ENCODE results near the gene AARS1.
"Not testable (repeated sequence)": the region's sequence is repeated elsewhere in the genome, so short reads cannot be mapped to it uniquely, and the experiment has no call there.

Gene AARS1

GRCh38 chr16:70289229-70290094 lies at the start of gene AARS1:
TSS of gene AARS1 (minus strand) at chr16:70289506. CDS start at chr16:70282763, 6,743 bp downstream.
- peak; percentile 89 to 90 for DNase-seq

DNA sequence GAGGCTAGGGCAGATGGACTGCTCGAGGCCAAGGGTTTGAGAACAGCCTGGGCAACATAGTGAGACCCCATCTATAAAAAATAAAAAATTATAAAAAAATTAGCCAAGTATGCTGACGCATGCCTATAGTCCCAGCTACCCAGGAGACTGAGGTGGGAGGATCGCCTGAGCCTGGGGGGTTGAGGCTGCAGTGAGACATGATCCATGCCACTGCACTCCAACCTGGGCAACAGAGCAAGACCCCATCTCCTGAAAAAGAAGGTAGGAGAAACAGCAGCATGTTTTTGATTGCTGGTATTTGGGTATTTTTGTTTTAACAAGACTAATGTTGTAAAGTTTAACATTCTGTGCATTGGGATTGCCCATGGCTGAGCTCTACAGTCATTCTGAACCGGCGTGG lies 48.5 kb upstream of the AARS1 start:
- DNase-seq, result no peak

DNA sequence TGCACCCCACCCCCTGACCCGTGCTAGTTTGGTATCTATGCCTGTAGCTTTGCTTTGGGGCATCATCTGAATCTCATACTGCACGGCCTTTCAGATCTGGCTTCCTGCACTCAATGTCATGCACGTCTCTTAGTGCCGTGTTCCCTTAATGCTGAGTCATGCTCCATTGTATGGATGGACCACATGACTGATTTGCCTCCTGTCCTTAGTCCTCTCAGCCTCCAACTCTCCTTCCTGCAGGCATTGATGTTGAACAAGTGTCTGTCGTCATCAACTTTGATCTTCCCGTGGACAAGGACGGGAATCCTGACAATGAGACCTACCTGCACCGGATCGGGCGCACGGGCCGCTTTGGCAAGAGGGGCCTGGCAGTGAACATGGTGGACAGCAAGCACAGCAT lies 43.4 kb upstream of the AARS1 start:
- DNase-seq, result not testable (repeated sequence)

GRCh38 chr16:70331588-70332358 lies 42.5 kb upstream of the AARS1 start:
- no peak for DNase-seq

DNA sequence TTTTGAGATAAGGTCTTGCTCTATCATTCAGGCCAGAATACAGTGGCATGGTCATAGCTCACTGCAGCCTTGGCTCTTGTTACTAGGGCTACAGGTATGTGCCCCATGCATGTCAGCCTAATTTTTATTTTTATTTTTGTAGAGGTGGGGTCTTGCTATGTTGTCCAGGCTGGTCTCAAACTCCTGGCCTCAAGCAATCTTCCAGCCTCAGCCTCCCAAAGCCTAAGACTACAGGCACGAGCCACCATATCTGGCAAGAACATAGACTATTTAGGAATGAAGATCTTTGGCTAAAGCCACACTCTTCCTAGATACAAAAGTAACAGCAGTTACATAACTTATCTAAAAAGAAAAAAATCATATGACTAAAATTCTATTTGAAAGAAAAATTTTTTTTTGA lies 41.8 kb upstream of the AARS1 start:
- DNase-seq, result no peak

GRCh38 chr16:70324998-70325747 lies 35.9 kb upstream of the AARS1 start:
- DNase-seq, result no peak

GRCh38 chr16:70320121-70320520 lies 30.8 kb upstream of the AARS1 start:
- DNase-seq, result no peak

DNA sequence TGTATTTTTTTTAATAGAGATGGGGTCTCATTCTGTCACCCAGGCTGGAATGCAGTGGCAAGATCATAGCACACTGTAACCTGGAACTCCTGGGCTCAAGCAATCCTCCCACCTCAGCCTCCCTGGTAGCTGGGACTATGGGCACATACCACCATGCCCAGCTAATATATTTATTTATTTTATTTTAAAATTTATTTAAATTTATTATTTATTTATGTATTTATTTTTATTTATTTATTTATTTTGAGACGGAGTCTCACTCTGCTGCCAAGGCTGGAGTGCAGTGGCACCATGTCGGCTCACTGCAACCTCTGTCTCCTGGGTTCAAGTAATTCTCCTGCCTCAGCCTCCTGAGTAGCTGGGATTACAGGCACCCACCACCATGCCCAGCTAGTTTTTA lies 18.4 kb upstream of the AARS1 start:
- not testable (repeated sequence) for DNase-seq

DNA sequence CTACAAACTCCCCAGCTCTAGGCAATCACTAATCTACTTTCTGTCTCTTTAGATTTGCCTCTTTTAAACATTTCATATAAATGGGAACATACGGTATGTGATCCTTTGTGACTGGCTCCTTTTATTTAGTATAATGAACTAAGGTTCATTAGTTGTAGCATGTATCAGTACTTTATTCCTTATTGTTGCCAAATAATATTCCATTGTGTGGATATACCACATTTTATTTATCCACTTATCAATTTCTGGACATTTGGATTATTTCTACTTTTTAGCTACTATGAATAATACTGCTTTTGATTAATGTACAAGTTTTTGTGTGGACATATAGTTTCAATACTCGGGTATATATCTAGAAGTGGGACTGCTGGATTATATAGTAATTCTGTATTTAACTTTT lies 17.6 kb upstream of the AARS1 start:
- DNase-seq, result no peak

DNA sequence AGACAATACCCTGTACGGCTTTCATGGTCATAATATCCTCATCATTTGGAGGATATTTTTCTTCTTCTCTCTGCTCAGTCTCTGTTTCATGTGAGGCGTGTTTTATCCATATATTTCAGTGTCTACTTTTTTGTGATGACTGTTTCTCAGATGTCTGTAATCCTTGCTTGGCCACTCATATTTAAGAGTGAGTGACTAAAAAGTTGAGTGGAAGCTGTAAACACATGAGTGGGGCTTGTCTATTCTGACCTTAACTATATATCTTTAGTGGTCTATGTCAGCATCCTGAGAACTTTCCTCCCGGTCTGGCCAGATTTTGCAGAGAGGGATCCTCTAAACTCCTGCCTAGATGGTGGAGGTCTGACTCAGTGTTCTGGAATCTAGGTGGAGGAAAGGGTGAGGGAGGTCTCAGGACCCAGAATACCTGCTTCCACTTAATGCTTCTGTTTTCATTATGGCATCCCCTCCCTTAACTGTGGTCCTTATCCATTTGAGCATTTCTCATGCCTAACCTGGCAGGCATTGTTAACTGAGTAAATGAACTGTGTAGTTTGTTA lies 15.7 kb upstream of the AARS1 start:
- no peak for DNase-seq

- no peak for DNase-seq
These were observed 13.4 kb upstream of the AARS1 start for GRCh38 chr16:70302745-70303144.

DNA sequence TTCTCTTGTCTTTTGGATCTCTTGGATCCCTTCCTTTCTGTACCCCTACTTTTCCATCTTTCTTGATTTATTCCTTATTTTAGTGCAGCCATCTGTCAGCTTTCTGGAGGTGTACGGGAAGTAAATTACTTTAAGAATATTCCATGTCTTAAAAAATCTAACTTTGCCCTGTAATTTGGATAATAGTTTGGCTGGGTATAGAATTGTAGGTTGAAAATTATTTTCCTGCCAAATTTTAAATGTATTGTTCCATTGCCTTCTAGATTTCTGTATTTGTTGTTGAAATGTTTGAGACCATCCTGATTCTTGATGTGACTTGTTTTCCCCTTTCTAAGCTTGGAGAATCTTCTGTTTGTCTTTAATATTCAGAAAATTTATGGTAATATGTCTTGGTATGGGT lies 11.8 kb upstream of the AARS1 start:
- DNase-seq, result no peak

- peak; percentile 55 for DNase-seq
These were observed 10.0 kb upstream of the AARS1 start, which contains the start of gene DDX19B for GRCh38 chr16:70298988-70299938. TSS of gene DDX19B (plus strand) at chr16:70299186. CDS start at chr16:70299298, 112 bp downstream.

GRCh38 chr16:70295634-70296033 lies 6.3 kb upstream of the AARS1 start:
- no peak for DNase-seq

DNA sequence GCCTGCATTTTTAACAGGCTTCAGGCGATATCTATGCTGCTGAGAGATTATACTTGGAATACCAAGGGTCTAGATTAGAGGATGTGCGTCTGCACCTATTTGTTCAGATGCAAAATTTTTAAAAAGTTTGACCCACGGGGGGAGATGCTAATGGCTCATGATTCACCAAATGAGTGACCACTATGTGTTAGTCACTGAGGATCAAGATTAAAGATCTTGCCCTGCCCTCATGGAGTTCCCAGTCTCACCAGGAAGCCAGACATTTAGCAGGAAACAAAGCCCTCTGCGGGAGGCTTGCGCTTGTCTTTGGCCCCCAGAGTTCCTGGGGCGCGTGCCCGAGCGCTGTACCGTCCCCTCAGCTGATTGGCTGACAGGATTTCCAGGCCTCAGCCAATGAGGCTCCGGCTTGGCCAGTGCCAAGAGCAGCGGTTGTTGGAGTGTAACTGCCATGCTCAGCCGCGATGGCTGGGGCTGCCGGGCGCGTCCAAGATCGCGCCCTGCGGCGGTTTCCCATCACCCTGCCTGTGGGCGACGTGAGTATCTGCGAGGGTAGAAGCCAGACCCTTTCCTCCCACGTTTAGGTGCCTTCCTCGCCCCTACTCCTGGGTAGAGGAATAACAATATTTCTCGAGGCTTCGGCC lies 5.2 kb upstream of the AARS1 start:
- DNase-seq, result no peak

- not testable (repeated sequence) for DNase-seq
These were observed 2.8 kb upstream of the AARS1 start for GRCh38 chr16:70292148-70292547.

GRCh38 chr16:70290949-70291519 lies 1.7 kb upstream of the AARS1 start:
- no peak for DNase-seq

GRCh38 chr16:70287304-70287971 lies 1.9 kb downstream of the AARS1 start:
- not testable (repeated sequence) for DNase-seq

DNA sequence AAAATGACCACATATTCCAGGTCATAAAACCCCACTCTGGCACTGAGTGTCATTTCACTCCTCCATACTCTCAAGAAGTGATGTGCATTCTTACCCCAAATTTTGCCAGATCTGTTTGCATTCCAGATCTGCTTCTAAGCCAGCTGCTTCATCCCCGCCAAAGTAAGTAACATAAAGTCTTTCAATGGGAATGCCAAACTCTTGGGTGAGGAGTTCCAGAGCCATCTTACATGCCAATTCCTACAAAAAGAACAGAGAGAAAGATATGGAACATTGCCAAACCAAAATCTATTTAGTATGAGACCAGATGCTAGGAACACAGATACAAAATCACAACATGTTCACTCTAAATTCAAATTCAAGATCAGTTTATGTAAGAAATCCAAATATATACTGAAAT lies 12.9 kb downstream of the AARS1 start:
- DNase-seq, result no peak

GRCh38 chr16:70271696-70272095 lies 17.6 kb downstream of the AARS1 start:
- no peak for DNase-seq

Data from stimulated activated CD4-positive, alpha-beta T cell treated with anti-CD3 and anti-CD28 coated beads, Interleukin-2, amount 100 ng/mL, for 48 hours (primary cell).